PFSK-1 (cell line): ENCODE measurements around the gene SNCAIP.

ENCODE experiments used
- FOXP2 ChIP-seq: optimal IDR thresholded peaks from 2 replicates; pipeline ENCODE3; 2011; ENCODE audit warnings: borderline replicate concordance, control low read depth, inconsistent platforms; ENCODE audit not compliant: insufficient read depth; ENCODE audit errors: extremely low read length, extremely low read depth
- POLR2AphosphoS5 ChIP-seq: IDR thresholded peaks from 2 replicates; pipeline ENCODE4 v1.6.1; 2012; ENCODE audit warnings: low read depth, mild to moderate bottlenecking, control low read depth, low read length, moderate library complexity
- REST ChIP-seq, 2 experiments: IDR thresholded peaks; 2 replicates each; pipeline versions ENCODE4 v1.6.1 to v1.8.0; 2011 to 2012; ENCODE audit warnings: low read depth in 2 of 2, low read length in 2 of 2, control low read depth in 1 of 2, inconsistent platforms in 1 of 2, mild to moderate bottlenecking in 1 of 2, moderate library complexity in 1 of 2; ENCODE audit not compliant: insufficient read depth in 1 of 2
- SIN3A ChIP-seq: IDR thresholded peaks from 2 replicates; pipeline ENCODE4 v1.6.1; 2012; ENCODE audit warnings: mild to moderate bottlenecking, low read length, moderate library complexity, borderline replicate concordance; ENCODE audit not compliant: insufficient read depth
- TAF1 ChIP-seq: IDR thresholded peaks from 2 replicates; pipeline ENCODE4 v1.6.1; 2012; ENCODE audit warnings: low read length, control low read depth, borderline replicate concordance; ENCODE audit not compliant: insufficient read depth

SNCAIP gene

GRCh38 chr5:122400938-122401337 is 88.9 kb downstream of the SNCAIP start:
- TF ChIP-seq FOXP2 (no peak), POLR2AphosphoS5 (no peak), REST (IDR thresholded peaks at IDR 0.05; ENCODE audit: insufficient read depth in 1 of 2, low read depth in 2 of 2, low read length in 2 of 2) (no peak), SIN3A (no peak), TAF1 (no peak)

- TF ChIP-seq REST (IDR thresholded peaks at IDR 0.05; ENCODE audit: insufficient read depth in 1 of 2, low read depth in 2 of 2, low read length in 2 of 2) (no peak), SIN3A (no peak), POLR2AphosphoS5 (no peak), TAF1 (no peak), FOXP2 (no peak)
These were observed 90.1 kb downstream of the SNCAIP start for GRCh38 chr5:122401976-122402725.

- TF ChIP-seq FOXP2 (no peak), POLR2AphosphoS5 (no peak)
These were observed 91.1 kb downstream of the SNCAIP start for GRCh38 chr5:122402955-122403685.

- TF ChIP-seq POLR2AphosphoS5 (no peak), TAF1 (no peak), REST (IDR thresholded peaks at IDR 0.05; ENCODE audit: insufficient read depth in 1 of 2, low read depth in 2 of 2, low read length in 2 of 2) (no peak), SIN3A (no peak), FOXP2 (no peak)
These were observed 92.0 kb downstream of the SNCAIP start for GRCh38 chr5:122404018-122404417.

DNA sequence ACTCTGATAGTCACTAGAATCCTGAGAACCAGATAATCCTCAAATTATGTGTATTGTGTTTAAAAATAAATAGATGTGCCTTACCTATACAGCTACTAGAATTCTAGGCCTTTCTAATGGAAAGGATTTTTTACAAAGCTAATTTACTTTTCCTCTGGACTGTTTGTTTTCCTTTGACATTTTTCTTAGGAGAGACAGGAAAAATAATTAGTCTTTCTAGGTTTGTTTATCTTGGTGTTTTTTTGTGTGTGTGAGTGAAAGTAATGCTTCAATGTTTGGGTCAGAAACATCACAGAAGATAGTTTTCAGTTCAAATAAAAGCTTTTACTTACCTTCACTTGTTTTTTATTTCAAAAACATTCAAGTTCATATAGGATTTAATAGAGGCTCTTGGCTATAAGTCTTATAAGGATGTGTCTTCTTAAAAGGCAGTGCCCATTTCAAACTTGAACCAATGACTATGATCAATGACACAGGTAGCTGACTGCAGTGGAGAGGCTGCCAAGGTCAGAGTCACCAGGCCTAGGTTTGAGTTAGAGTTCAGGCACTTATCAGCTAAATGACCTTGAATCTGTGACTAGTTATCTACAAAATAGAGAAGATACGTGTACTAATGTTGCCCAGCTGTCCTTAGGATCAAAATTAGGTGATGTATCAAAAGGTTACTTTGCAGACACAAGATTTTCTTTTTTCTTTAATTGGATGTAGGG is 92.8 kb downstream of the SNCAIP start:
- TF ChIP-seq FOXP2 (no peak), REST (IDR thresholded peaks at IDR 0.05; ENCODE audit: insufficient read depth in 1 of 2, low read depth in 2 of 2, low read length in 2 of 2) (no peak), TAF1 (no peak), SIN3A (no peak), POLR2AphosphoS5 (no peak)
